Neural crest cell (in vitro differentiated cells): ENCODE data around the gene ELMOD1. TPM values are rescaled to one million over a fixed set of nuclear protein-coding genes. Genes with fewer than 3 reads are reported as not detected.

Experiments
- DNase-seq: peaks from one replicate; pipeline ENCODE4 v3.0.0; 2021; ENCODE audit warnings: low read depth, mixed read lengths, low spot score
- H3K27ac Mint-ChIP-seq: one replicate; pipeline ENCODE4 v1.8.0; 2021; ENCODE audit warnings: mild to moderate bottlenecking, mixed read lengths; ENCODE audit not compliant: unreplicated experiment
- H3K27me3 Mint-ChIP-seq: 2 replicates; pipeline ENCODE4 v1.8.0; 2021; ENCODE audit warnings: low read depth, mild to moderate bottlenecking, mixed read lengths
- H3K36me3 Mint-ChIP-seq: 2 replicates; pipeline ENCODE4 v1.8.0; 2021; ENCODE audit warnings: low read depth, mild to moderate bottlenecking, mixed read lengths
- H3K4me1 Mint-ChIP-seq: 2 replicates; pipeline ENCODE4 v1.8.0; 2021; ENCODE audit warnings: mixed read lengths
- H3K4me3 Mint-ChIP-seq: one replicate; pipeline ENCODE4 v1.8.0; 2021; ENCODE audit warnings: mild to moderate bottlenecking, mixed read lengths
- H3K9me3 Mint-ChIP-seq: 2 replicates; pipeline ENCODE4 v1.8.0; 2021; ENCODE audit warnings: mixed read lengths
- CTCF ChIP-seq: fragments of 200-600 bp; sonication (generic); conservative IDR thresholded peaks from 2 replicates; pipeline ENCODE4 v1.5.0; 2021; ENCODE audit warnings: antibody characterized with exemption, mild to moderate bottlenecking
- total RNA-seq: library from RNA; stranded (reverse); gene quantifications from 2 replicates; pipeline ENCODE4 v1.2.1, GENCODE V29; 2021

ELMOD1 gene
- total RNA-seq, 1 donor from 2014 or later: 0.40 TPM

GRCh38 chr11:107609400-107610218 is 18.7 kb downstream of the ELMOD1 start:
- H3K4me3 Mint-ChIP-seq: no peak overlapping the region
- H3K9me3 Mint-ChIP-seq: no peaks in the 10 kb centered on the region
- H3K27ac Mint-ChIP-seq: no peak overlapping the region
- no peak for DNase-seq
- H3K36me3 Mint-ChIP-seq: no peaks in the 10 kb centered on the region
- peaks cover 12% of the 10 kb centered on the region for H3K27me3 Mint-ChIP-seq
- H3K4me1 Mint-ChIP-seq: peaks cover 13% of the 10 kb centered on the region
- TF ChIP-seq CTCF: no peak

- Mint-ChIP-seq H3K27ac (no peak overlapping the region), H3K27me3 (peaks cover 14% of the 10 kb centered on the region), H3K4me3 (no peak overlapping the region), H3K4me1 (peaks cover 5% of the 10 kb centered on the region), H3K36me3 (no peaks in the 10 kb centered on the region), H3K9me3 (no peaks in the 10 kb centered on the region)
- no peak for DNase-seq
- TF ChIP-seq CTCF: no peak
Measured at GRCh38 chr11:107612445-107612844, 21.5 kb downstream of the ELMOD1 start.

GRCh38 chr11:107619926-107620325 is 29.0 kb downstream of the ELMOD1 start:
- Mint-ChIP-seq H3K4me1 (no peaks in the 10 kb centered on the region), H3K27me3 (peaks cover 2% of the 10 kb centered on the region), H3K9me3 (no peaks in the 10 kb centered on the region), H3K27ac (no peak overlapping the region), H3K36me3 (no peaks in the 10 kb centered on the region), H3K4me3 (no peak overlapping the region)
- TF ChIP-seq CTCF: no peak
- no peak for DNase-seq

- H3K36me3 Mint-ChIP-seq: no peaks in the 10 kb centered on the region
- no peak overlapping the region for H3K4me3 Mint-ChIP-seq
- no peak for DNase-seq
- TF ChIP-seq CTCF: no peak
- no peak overlapping the region for H3K27ac Mint-ChIP-seq
- no peaks in the 10 kb centered on the region for H3K4me1 Mint-ChIP-seq
- H3K27me3 Mint-ChIP-seq: peaks cover 9% of the 10 kb centered on the region
- H3K9me3 Mint-ChIP-seq: no peaks in the 10 kb centered on the region
Measured at GRCh38 chr11:107621081-107621480, 30.1 kb downstream of the ELMOD1 start.

GRCh38 chr11:107623183-107623582 is 32.2 kb downstream of the ELMOD1 start:
- no peaks in the 10 kb centered on the region for H3K4me1 Mint-ChIP-seq
- no peak for DNase-seq
- H3K36me3 Mint-ChIP-seq: no peaks in the 10 kb centered on the region
- no peak overlapping the region for H3K4me3 Mint-ChIP-seq
- peaks cover 13% of the 10 kb centered on the region for H3K27me3 Mint-ChIP-seq
- no peak for TF ChIP-seq CTCF
- H3K9me3 Mint-ChIP-seq: no peaks in the 10 kb centered on the region
- no peak overlapping the region for H3K27ac Mint-ChIP-seq
